Loucy (cell line): ENCODE data around the gene KIAA0753.
"Not testable (repeated sequence)": the region's sequence is repeated elsewhere in the genome, so short reads cannot be mapped to it uniquely, and the experiment has no call there.

Experiments
- H2AFZ ChIP-seq: fragments of 200-600 bp; sonication (generic); 2 replicates; pipeline ENCODE4 v1.6.0; 2016; ENCODE audit warnings: antibody characterized with exemption, mild to moderate bottlenecking, low read length, moderate library complexity
- H3F3A ChIP-seq: fragments of 200-600 bp; 2 replicates; pipeline ENCODE4 v1.6.0; 2016; ENCODE audit warnings: antibody characterized with exemption, low read depth, mild to moderate bottlenecking
- H3K27me3 ChIP-seq: fragments of 200-600 bp; sonication (generic); 2 replicates; pipeline ENCODE4 v1.6.1; 2014; ENCODE audit warnings: low read length, mild to moderate bottlenecking; ENCODE audit not compliant: insufficient read depth, poor library complexity, severe bottlenecking
- H3K36me3 ChIP-seq: fragments of 200-600 bp; sonication (generic); 2 replicates; pipeline ENCODE4 v1.6.1; 2016; ENCODE audit warnings: low read length; ENCODE audit not compliant: insufficient read depth
- H3K4me1 ChIP-seq: fragments of 200-600 bp; sonication (generic); 2 replicates; pipeline ENCODE4 v1.5.1; 2014; ENCODE audit warnings: low read length, mild to moderate bottlenecking; ENCODE audit not compliant: insufficient read depth, poor library complexity, severe bottlenecking
- H3K4me2 ChIP-seq: fragments of 200-600 bp; sonication (generic); 2 replicates; pipeline ENCODE4 v1.6.0; 2014; ENCODE audit warnings: antibody characterized with exemption, low read length, low read depth, mild to moderate bottlenecking; ENCODE audit not compliant: poor library complexity, severe bottlenecking
- H3K4me3 ChIP-seq: fragments of 200-600 bp; sonication (generic); 2 replicates; pipeline ENCODE4 v1.5.1; 2014; ENCODE audit warnings: low read length, mild to moderate bottlenecking, mixed read lengths; ENCODE audit not compliant: poor library complexity, severe bottlenecking
- H3K79me2 ChIP-seq: fragments of 200-600 bp; sonication (generic); 2 replicates; pipeline ENCODE4 v1.6.1; 2014; ENCODE audit warnings: low read length; ENCODE audit not compliant: insufficient read depth
- H3K9ac ChIP-seq: fragments of 200-600 bp; sonication (generic); 2 replicates; pipeline ENCODE4 v1.6.0; 2014; ENCODE audit warnings: mild to moderate bottlenecking, low read depth, low read length, moderate library complexity; ENCODE audit not compliant: poor library complexity, severe bottlenecking
- H3K9me2 ChIP-seq: fragments of 200-600 bp; sonication (generic); replicated peaks from 2 replicates; pipeline ENCODE4 v1.6.1; 2016; ENCODE audit warnings: low read depth, low read length, mixed read lengths
- H3K9me3 ChIP-seq: fragments of 200-600 bp; sonication (generic); 2 replicates; pipeline ENCODE4 v1.6.1; 2014; ENCODE audit warnings: mild to moderate bottlenecking, antibody characterized with exemption, low read length, low read depth; ENCODE audit not compliant: insufficient read depth
- H4K20me1 ChIP-seq: fragments of 200-600 bp; sonication (generic); 2 replicates; pipeline ENCODE4 v1.6.0; 2014; ENCODE audit warnings: antibody characterized with exemption, low read length, mild to moderate bottlenecking; ENCODE audit not compliant: insufficient read depth, poor library complexity, severe bottlenecking
- EZH2phosphoT487 ChIP-seq: fragments of 200-600 bp; IDR thresholded peaks from 2 replicates; pipeline ENCODE4 v1.6.1; 2018; ENCODE audit warnings: antibody characterized with exemption, mild to moderate bottlenecking, moderate library complexity, borderline replicate concordance
- TF ChIP-seq, protein P1 (sequence below): fragments of 200-600 bp; sonication (generic); conservative IDR thresholded peaks from 2 replicates; pipeline ENCODE4 v1.5.1; 2014; ENCODE audit warnings: mild to moderate bottlenecking, antibody characterized with exemption, low read length

KIAA0753 gene

DNA sequence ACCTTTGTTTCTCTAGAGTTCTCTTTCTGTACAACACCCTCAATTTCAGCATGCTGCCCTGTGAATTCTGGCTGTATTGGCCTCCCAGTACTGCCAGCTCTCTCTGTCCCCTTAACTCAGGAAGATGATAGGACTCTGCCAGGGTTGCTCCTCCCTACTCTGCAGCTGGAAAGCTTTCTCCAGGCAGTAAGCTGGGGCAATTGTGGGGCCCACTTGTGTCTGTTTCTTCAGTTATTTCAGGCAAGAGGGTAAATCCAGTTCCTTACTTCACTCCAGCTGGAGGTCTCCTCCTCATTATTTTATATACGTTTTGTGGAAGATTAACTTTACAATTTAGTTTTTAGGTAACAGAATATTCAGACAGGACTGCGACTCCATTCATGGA, 20.9 kb upstream of the KIAA0753 start:
- Histone ChIP-seq H3K9me2 (no peaks in the 10 kb centered on the region), H3K4me3 (no peak overlapping the region), H3K9ac (no peak overlapping the region), H3K4me2 (no peak overlapping the region), H4K20me1 (no peaks in the 10 kb centered on the region), H3F3A (no peaks in the 10 kb centered on the region), H3K9me3 (no peaks in the 10 kb centered on the region), H3K27me3 (no peaks in the 10 kb centered on the region), H3K79me2 (0 out of 2 replicates have a peak, but pooled peaks cover 4% of the 10 kb centered on the region), H3K36me3 (no peaks in the 10 kb centered on the region), H2AFZ (no peak overlapping the region), H3K4me1 (no peaks in the 10 kb centered on the region)
- no peak for TF ChIP-seq EZH2phosphoT487
- TF ChIP-seq, protein P1, sequence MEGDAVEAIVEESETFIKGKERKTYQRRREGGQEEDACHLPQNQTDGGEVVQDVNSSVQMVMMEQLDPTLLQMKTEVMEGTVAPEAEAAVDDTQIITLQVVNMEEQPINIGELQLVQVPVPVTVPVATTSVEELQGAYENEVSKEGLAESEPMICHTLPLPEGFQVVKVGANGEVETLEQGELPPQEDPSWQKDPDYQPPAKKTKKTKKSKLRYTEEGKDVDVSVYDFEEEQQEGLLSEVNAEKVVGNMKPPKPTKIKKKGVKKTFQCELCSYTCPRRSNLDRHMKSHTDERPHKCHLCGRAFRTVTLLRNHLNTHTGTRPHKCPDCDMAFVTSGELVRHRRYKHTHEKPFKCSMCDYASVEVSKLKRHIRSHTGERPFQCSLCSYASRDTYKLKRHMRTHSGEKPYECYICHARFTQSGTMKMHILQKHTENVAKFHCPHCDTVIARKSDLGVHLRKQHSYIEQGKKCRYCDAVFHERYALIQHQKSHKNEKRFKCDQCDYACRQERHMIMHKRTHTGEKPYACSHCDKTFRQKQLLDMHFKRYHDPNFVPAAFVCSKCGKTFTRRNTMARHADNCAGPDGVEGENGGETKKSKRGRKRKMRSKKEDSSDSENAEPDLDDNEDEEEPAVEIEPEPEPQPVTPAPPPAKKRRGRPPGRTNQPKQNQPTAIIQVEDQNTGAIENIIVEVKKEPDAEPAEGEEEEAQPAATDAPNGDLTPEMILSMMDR = no peak

GRCh38 chr17:6660805-6661463, 20.4 kb upstream of the KIAA0753 start:
- no peak overlapping the region for H3K9ac ChIP-seq
- no peaks in the 10 kb centered on the region for H3K9me3 ChIP-seq
- H3K9me2 ChIP-seq = no peaks in the 10 kb centered on the region
- H3F3A ChIP-seq = no peaks in the 10 kb centered on the region
- H3K4me3 ChIP-seq = no peak overlapping the region
- H3K36me3 ChIP-seq = no peaks in the 10 kb centered on the region
- no peaks in the 10 kb centered on the region for H4K20me1 ChIP-seq
- H3K4me1 ChIP-seq = no peaks in the 10 kb centered on the region
- H2AFZ ChIP-seq = no peak overlapping the region
- no peaks in the 10 kb centered on the region for H3K27me3 ChIP-seq
- no peak overlapping the region for H3K4me2 ChIP-seq
- no peak for TF ChIP-seq EZH2phosphoT487
- TF ChIP-seq, protein P1 = no peak
- H3K79me2 ChIP-seq = 0 out of 2 replicates have a peak, but pooled peaks cover 4% of the 10 kb centered on the region

DNA sequence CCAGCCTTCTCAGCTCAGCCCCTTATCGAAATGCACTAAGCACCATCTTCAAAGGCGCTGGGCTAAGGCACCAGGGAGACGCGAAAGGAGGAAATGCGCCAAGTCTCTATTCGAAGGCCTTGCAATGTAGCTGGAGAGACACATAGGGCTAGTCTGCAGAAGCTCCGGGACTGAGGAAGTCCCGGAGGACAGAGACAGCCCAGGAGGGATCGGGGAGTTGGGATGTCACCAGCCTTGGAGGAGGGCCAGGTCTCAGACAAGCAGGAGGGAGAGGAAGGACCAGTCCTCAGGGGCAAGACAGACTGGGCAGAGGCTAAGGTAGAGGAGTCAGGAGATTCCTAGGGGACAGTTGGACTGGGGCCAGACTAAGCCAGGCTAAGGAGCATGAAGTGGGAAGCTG, 19.6 kb upstream of the KIAA0753 start:
- no peak overlapping the region for H3K4me2 ChIP-seq
- no peak overlapping the region for H3K9ac ChIP-seq
- no peaks in the 10 kb centered on the region for H3F3A ChIP-seq
- no peaks in the 10 kb centered on the region for H3K27me3 ChIP-seq
- no peaks in the 10 kb centered on the region for H3K9me3 ChIP-seq
- H3K79me2 ChIP-seq = 0 out of 2 replicates have a peak, but pooled peaks cover 4% of the 10 kb centered on the region
- no peaks in the 10 kb centered on the region for H3K4me1 ChIP-seq
- no peak for TF ChIP-seq EZH2phosphoT487
- TF ChIP-seq, protein P1 = no peak
- H2AFZ ChIP-seq = no peak overlapping the region
- no peak overlapping the region for H3K4me3 ChIP-seq
- no peaks in the 10 kb centered on the region for H4K20me1 ChIP-seq
- H3K36me3 ChIP-seq = no peaks in the 10 kb centered on the region
- no peaks in the 10 kb centered on the region for H3K9me2 ChIP-seq

GRCh38 chr17:6658411-6658810, 17.9 kb upstream of the KIAA0753 start:
- not testable (repeated sequence) for H3K79me2 ChIP-seq, H3K4me1 ChIP-seq, H3F3A ChIP-seq, H3K27me3 ChIP-seq, H2AFZ ChIP-seq, H3K36me3 ChIP-seq, H3K9me3 ChIP-seq, H3K9me2 ChIP-seq, H4K20me1 ChIP-seq
- H3K4me2 ChIP-seq = peak overlapping the region; percentile 83
- peak overlapping the region; percentile 73 for H3K9ac ChIP-seq
- H3K4me3 ChIP-seq = peak overlapping the region; percentile 79
